Fibroblast of lung (primary cell): ENCODE data around the gene TDRD1. TPM values are rescaled to one million over a fixed set of nuclear protein-coding genes. Genes with fewer than 3 reads are reported as not detected.

Experiments used
- DNase-seq, 2 donors: peaks; one replicate each; pipeline versions ENCODE4 v3.0.0 to v3.0.0-alpha.2; 2010; ENCODE audit warnings: low read depth in 2 of 2
- H2AFZ ChIP-seq: 2 replicates; pipeline ENCODE4 v1.5.1; 2012; ENCODE audit warnings: low read length, control low read depth, inconsistent platforms
- H3K27ac ChIP-seq: 2 replicates; pipeline ENCODE4 v1.5.1; 2011; ENCODE audit warnings: low read length, control low read depth; ENCODE audit not compliant: insufficient read depth
- H3K27me3 ChIP-seq: 2 replicates; pipeline ENCODE4 v1.5.1; 2011; ENCODE audit warnings: mild to moderate bottlenecking, low read length; ENCODE audit not compliant: control insufficient read depth, insufficient read depth
- H3K36me3 ChIP-seq: 2 replicates; pipeline ENCODE4 v1.5.1; 2011; ENCODE audit warnings: low read length; ENCODE audit not compliant: control insufficient read depth, insufficient read depth
- H3K4me1 ChIP-seq: 2 replicates; pipeline ENCODE4 v1.5.1; 2011; ENCODE audit warnings: low read length; ENCODE audit not compliant: control insufficient read depth, insufficient read depth; ENCODE audit errors: extremely low read depth
- H3K4me2 ChIP-seq: 2 replicates; pipeline ENCODE4 v1.5.1; 2011; ENCODE audit warnings: low read length, control low read depth; ENCODE audit not compliant: insufficient read depth; ENCODE audit errors: extremely low read depth
- H3K4me3 ChIP-seq, 4 experiments: fragments of 200-600 bp in 1 of 4; sonication (generic) in 1 of 4; replicated peaks in 1 of 4; 2 replicates each; pipeline ENCODE4 v1.5.1; 2011 to 2016; ENCODE audit warnings: low read length in 4 of 4, low read depth in 3 of 4, mild to moderate bottlenecking in 3 of 4, control low read depth in 2 of 4, inconsistent platforms in 1 of 4, mixed read lengths in 1 of 4; ENCODE audit not compliant: insufficient read depth in 1 of 4; ENCODE audit errors: control extremely low read depth in 1 of 4
- H3K79me2 ChIP-seq: 2 replicates; pipeline ENCODE4 v1.5.1; 2012; ENCODE audit warnings: mild to moderate bottlenecking, low read length, inconsistent platforms; ENCODE audit not compliant: control insufficient read depth, insufficient read depth
- H3K9ac ChIP-seq: 2 replicates; pipeline ENCODE4 v1.5.1; 2011; ENCODE audit warnings: mild to moderate bottlenecking, low read length, control low read depth; ENCODE audit not compliant: insufficient read depth
- H3K9me3 ChIP-seq: 2 replicates; pipeline ENCODE4 v1.5.1; 2012; ENCODE audit warnings: low read depth, low read length; ENCODE audit not compliant: control insufficient read depth, insufficient read depth
- H4K20me1 ChIP-seq: 2 replicates; pipeline ENCODE4 v1.5.1; 2011; ENCODE audit warnings: low read length; ENCODE audit not compliant: control insufficient read depth, insufficient read depth; ENCODE audit errors: extremely low read depth
- EZH2 ChIP-seq: IDR thresholded peaks from 2 replicates; pipeline ENCODE4 v1.5.1; 2012; ENCODE audit warnings: low read length, control low read depth, mild to moderate bottlenecking; ENCODE audit errors: missing control alignments
- polyA plus RNA-seq, 2 donors: library from polyadenylated mRNA; depleted of rRNA in 1 of 2; stranded (reverse) in 1 of 2; unstranded in 1 of 2; fragments of >200 nt; gene quantifications; 2 replicates each; pipeline ENCODE4 v1.2.1, GENCODE V29; 2011 to 2012; ENCODE audit warnings: missing spikeins in 1 of 2
- total RNA-seq: library from RNA; depleted of rRNA; stranded (reverse); fragments of >200 nt; gene quantifications from 2 replicates; pipeline ENCODE4 v1.2.1, GENCODE V29; 2014
- TF ChIP-seq, protein P1 (sequence below), 2 donors: IDR thresholded peaks in 1 of 2; conservative IDR thresholded peaks in 1 of 2; 1 replicate in 1 of 2; 2 replicates in 1 of 2; pipeline ENCODE4 v1.5.1; 2011 to 2012; ENCODE audit warnings: low read length in 2 of 2, control low read depth in 1 of 2, inconsistent platforms in 1 of 2, low read depth in 1 of 2, mild to moderate bottlenecking in 1 of 2

TDRD1 gene
- total and polyA plus RNA-seq, 2 donors (not counting 1 experiment from before 2014, with no cell fraction given): 0.22 TPM; not detected in 1

DNA sequence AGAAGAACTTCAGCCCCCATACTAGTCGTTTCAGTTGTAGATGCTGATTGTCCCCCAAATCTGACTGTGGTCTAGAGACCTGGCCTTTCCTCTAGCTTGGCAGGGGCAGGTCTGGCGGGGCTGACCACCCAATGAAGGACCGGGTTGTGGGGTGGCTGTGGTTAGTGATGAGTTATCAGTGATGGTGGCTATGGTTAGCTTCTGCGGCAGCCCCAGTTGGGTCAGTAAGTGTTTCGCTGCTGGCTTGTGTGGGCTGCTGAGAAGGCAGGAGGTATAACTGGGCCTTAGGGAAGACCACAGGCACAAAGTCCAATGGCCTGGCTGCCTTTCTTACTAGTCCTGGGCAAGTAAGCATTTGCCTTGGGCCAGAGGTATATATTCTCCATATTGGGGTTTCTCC is 81.2 kb downstream of the TDRD1 start:
- no peaks in the 10 kb centered on the region for H3K36me3 ChIP-seq
- no peak overlapping the region for H3K4me3 ChIP-seq
- no peak overlapping the region for H2AFZ ChIP-seq
- peak overlapping the region; percentile 73 for H3K27ac ChIP-seq
- no peak for TF ChIP-seq EZH2
- TF ChIP-seq, protein P1, sequence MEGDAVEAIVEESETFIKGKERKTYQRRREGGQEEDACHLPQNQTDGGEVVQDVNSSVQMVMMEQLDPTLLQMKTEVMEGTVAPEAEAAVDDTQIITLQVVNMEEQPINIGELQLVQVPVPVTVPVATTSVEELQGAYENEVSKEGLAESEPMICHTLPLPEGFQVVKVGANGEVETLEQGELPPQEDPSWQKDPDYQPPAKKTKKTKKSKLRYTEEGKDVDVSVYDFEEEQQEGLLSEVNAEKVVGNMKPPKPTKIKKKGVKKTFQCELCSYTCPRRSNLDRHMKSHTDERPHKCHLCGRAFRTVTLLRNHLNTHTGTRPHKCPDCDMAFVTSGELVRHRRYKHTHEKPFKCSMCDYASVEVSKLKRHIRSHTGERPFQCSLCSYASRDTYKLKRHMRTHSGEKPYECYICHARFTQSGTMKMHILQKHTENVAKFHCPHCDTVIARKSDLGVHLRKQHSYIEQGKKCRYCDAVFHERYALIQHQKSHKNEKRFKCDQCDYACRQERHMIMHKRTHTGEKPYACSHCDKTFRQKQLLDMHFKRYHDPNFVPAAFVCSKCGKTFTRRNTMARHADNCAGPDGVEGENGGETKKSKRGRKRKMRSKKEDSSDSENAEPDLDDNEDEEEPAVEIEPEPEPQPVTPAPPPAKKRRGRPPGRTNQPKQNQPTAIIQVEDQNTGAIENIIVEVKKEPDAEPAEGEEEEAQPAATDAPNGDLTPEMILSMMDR (conservative IDR thresholded peaks at IDR 0.05 in 1 of 2, IDR thresholded peaks at IDR 0.05 in 1 of 2; ENCODE audit: low read depth in 1 of 2, low read length in 2 of 2): no peak
- no peaks in the 10 kb centered on the region for H3K79me2 ChIP-seq
- DNase-seq: peak in 1 of 2 donors; percentile 24
- H4K20me1 ChIP-seq: no peaks in the 10 kb centered on the region
- no peaks in the 10 kb centered on the region for H3K9me3 ChIP-seq
- H3K9ac ChIP-seq: no peak overlapping the region
- peaks cover 17% of the 10 kb centered on the region for H3K4me1 ChIP-seq
- no peak overlapping the region for H3K4me2 ChIP-seq
- H3K27me3 ChIP-seq: no peaks in the 10 kb centered on the region

DNA sequence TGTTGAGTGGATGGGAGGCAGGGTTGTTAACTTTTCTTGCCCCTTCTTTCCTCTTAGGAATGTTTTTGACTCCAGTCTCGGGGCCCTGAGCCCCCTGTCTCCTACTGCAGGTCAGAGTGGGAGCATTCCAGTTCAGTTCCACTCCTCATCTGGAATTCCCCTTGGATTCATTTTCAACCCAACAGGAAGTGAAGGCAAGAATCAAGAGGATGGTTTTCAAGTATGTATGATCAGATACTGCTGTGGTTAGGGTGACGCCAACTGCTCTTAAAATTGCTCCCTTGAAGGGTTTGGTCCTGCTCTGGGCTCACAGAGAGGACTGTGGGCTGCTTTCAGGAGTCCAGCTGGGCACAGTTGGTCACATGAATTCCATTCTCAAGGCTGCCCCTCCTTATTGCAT is 81.9 kb downstream of the TDRD1 start:
- no peak overlapping the region for H2AFZ ChIP-seq
- peaks cover 22% of the 10 kb centered on the region for H3K4me1 ChIP-seq
- TF ChIP-seq, protein P1 (conservative IDR thresholded peaks at IDR 0.05 in 1 of 2, IDR thresholded peaks at IDR 0.05 in 1 of 2; ENCODE audit: low read depth in 1 of 2, low read length in 2 of 2): no peak
- no peak for TF ChIP-seq EZH2
- no peaks in the 10 kb centered on the region for H3K36me3 ChIP-seq
- H3K9ac ChIP-seq: no peak overlapping the region
- no peaks in the 10 kb centered on the region for H4K20me1 ChIP-seq
- DNase-seq: peak; percentile 18 to 93
- H3K27ac ChIP-seq: no peak overlapping the region
- no peak overlapping the region for H3K4me2 ChIP-seq
- no peaks in the 10 kb centered on the region for H3K79me2 ChIP-seq
- no peak overlapping the region for H3K4me3 ChIP-seq
- no peaks in the 10 kb centered on the region for H3K9me3 ChIP-seq
- H3K27me3 ChIP-seq: no peaks in the 10 kb centered on the region

DNA sequence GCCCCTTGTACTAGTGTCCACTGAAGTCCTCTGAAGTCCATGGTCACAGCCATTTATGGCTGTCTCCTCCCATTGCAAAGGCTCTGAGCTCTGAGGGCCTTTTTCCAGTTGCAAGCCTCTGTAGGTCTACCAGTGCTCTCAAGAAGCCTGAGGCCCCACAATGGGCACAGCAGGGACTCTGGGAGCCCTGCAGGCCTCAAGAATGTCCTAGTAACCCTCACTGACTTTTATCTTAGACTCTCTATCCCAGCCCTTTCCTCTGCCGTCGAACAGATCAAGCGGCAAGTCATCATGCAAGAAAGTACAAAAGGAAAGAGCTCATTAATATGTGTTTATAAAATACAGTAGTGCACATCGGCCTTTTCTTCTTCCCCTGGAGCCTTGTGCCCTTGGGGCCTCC is 83.3 kb downstream of the TDRD1 start:
- Histone ChIP-seq H3K9ac (no peak overlapping the region), H3K36me3 (no peaks in the 10 kb centered on the region), H3K4me3 (no peak overlapping the region), H3K4me1 (peaks cover 22% of the 10 kb centered on the region), H2AFZ (no peak overlapping the region), H3K79me2 (no peaks in the 10 kb centered on the region), H3K27me3 (no peaks in the 10 kb centered on the region), H3K27ac (no peak overlapping the region), H3K4me2 (no peak overlapping the region), H3K9me3 (no peaks in the 10 kb centered on the region), H4K20me1 (no peaks in the 10 kb centered on the region)
- TF ChIP-seq EZH2: no peak
- TF ChIP-seq, protein P1 (conservative IDR thresholded peaks at IDR 0.05 in 1 of 2, IDR thresholded peaks at IDR 0.05 in 1 of 2; ENCODE audit: low read depth in 1 of 2, low read length in 2 of 2): no peak
- DNase-seq: no peak
